Sciatic nerve (tissue), 2 donors: ENCODE data around the gene RASSF3. TPM values are rescaled to one million over a fixed set of nuclear protein-coding genes. Genes with fewer than 3 reads are reported as not detected.
"Not testable (repeated sequence)": the region's sequence is repeated elsewhere in the genome, so short reads cannot be mapped to it uniquely, and the experiment has no call there.

ENCODE experiments used
- ATAC-seq: fragments of 200-7000 bp; cut with Tn5 transposase; one replicate; pipeline ENCODE4 v1.9.1; 2020; ENCODE audit warnings: mild to moderate bottlenecking, moderate library complexity
- DNase-seq: peaks from one replicate; pipeline ENCODE4 v3.0.0-alpha.2; 2020; ENCODE audit warnings: low spot score
- intact Hi-C: fragments of 100-400 bp; cut with DNase I; formaldehyde crosslinking; loops from one replicate; pipeline ENCODE4 v1.14.2; 2022
- total RNA-seq: library from RNA; stranded (reverse); fragmentation: NEBNext Ultra II Directional; extraction: Animal tissue kit (Norgen Biotek cat#: 25700); gene quantifications from one replicate; pipeline ENCODE4 v1.2.1, GENCODE V29; 2021
- donor health status: DM: no; HTN: no; CAD: no.
- donor health status: DM: no; HTN: no; CAD: no.

The RASSF3 gene
- total RNA-seq, 1 donor from 2014 or later, result 49.3 TPM

DNA sequence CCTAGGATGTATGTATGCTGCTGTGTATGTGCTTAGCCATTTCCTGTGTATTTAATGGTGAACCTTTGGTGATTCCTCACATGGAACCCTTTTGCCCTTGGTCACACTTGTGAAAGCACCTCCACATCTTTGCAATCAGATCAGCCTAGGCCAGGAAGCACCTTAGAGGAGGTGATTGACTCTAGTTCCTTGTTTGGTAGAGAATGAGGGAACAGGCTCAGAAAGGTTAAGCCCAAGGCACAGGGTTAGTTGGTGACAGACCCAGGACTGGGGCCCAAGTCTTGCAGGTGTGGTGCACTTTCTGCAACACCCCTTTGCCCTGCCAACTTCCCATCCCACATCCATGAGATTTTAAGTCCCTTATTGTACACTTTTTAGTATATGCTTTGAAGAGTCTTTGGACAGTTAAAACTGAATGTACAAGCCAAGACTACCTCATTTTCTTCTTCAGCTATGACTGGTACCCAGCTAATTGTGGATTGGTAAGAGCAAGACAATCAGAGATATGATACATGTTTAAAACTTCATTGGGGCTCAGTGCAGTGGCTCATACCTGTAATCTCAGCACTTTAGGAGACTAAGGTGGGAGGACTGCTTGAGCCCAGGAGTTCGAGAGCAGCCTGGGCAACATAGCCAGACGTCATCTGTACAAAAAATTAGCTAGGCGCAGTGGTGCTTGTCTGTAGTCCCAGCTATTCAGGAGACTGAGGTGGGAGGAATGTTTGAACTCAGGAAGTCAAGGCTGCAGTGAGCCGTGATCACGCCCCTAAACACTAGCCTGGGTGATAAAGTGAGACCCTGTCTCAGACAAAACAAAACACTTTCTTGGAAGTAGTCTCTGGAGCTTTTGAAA is 71.1 kb downstream of the RASSF3 start:
- intact Hi-C loops, result no loop called here
- DNase-seq, result no peak
- ATAC-seq, result no peak

DNA sequence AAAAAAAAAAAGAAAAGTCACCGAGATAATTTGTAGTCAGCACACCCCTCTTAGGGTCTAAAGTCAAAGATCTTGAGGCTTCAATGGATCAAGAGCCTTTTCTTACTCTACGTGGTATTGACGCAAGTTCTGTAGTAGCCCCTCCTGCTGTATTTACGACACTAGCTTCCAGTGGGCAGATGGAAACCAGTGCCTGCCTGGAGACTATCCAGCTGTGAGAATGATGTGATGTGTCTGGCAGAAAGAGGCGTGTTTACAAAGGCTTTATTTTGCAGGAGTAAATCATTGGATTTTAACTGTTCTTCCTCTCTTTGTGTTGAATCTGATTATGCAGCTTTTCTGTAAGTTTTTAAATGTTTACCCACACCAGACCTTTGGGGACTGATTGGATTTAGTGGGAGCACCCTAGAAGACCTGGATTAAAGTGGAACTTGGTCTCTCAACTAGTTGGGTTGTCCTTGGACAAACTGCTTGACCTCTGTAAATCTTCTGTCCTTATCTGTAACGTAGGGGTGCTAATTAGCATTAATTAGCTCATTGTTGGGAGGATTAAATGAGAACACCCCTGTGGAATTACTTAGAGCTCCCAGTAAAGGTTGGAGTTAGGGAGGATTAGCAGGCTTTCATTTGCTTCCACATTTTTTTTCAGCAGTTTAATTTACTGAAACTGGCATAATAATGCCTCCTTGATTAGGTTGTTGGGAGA is 72.4 kb downstream of the RASSF3 start:
- intact Hi-C loops, result no loop called here
- ATAC-seq (no peak), DNase-seq (no peak)

DNA sequence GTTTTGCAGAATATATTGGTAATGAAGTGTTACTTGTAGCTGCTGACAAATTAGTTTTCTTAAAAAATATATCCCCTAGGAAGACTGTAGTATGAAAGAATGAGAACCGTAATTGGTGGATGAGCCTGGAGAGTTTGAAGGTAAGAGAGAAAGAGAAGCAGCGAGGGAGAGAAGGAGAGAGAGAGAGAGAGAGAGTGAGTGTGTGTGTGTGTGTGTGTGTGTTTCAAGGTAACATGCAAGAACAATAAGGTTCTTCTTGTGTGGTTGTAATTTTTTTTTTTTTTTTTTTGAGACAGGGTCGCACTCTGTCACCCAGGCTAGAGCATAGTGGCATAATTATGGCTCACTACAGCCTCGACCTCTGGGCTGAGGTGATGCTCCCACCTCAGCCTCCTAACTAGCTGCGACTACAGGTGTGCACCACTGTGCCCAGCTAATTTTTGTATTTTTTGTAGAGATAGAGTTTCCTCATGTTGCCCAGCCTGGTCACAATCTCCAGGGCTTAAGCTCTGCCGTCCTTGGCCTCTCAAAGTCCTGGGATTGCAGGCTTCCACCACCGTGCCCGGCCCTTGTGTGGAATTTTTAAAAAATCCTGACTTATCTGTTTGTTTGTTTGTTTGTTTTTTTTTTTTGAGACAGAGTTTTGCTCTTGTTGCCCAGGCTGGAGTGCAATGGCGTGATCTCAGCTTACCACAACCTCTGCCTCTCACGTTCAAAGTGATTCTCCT is 73.7 kb downstream of the RASSF3 start:
- ATAC-seq (no peak), DNase-seq (no peak)
- intact Hi-C loops, result no loop called here

DNA sequence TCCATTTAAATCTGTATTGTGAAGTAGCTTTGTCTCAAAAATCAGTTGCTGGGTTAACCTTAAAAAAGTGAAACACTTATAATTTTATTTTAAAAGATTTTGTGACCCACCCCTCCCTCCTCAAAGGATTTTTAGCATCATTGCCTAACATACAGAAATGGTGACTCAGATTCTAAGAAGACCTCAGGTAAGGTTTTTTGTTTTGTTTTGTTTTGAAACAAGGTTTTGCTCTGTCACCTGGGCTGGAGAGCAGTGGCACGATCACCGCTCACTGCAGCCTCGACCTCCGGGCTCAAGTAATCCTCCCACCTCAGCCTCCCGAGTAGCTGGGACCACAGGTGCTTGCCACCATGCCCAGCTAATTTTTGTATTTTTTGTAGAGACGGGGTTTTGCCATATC is 74.8 kb downstream of the RASSF3 start:
- DNase-seq (no peak), ATAC-seq (no peak)
- intact Hi-C loops, result no loop called here

DNA sequence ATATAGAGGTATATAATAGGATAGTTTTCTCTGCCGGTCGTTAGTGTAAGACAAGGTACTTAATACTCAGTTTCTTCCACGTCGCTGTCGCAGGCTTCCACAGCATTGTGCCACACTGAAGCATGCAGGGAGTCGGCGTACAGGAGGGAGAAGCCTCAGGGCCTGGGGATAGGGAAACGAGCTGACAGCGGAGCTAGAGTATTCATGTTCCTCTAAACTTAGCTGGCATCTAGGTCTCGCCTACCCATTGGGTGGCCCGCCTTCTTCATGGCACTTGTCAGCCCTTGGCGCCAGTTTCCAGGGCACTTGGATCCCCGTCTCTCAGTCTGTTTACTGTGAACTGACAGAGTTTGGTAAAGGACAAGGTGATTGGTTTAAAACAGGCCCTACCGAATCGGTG is 75.3 kb downstream of the RASSF3 start:
- ATAC-seq, result no peak
- intact Hi-C loops, result no loop called here
- DNase-seq, result no peak

DNA sequence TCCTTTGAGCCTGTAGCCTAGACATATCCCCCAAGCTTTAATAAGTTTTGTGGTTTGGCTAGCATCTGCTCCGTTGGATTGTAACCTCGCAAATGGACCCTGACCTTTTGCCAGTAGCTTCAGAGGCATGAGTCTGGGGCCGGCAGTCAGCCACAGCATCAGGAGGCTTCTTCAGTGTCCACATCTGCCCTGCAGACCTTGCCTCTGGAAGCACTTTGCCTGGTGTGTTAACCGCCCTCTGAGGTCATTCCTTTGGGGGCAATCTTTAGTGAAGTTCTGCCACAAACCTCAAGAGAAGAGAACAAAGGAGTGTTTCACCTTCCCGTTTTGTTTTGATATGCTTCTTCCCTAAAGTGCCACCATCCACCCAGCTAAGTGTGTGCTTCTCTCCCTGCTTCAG is 77.5 kb downstream of the RASSF3 start:
- intact Hi-C loops, result no loop called here
- ATAC-seq, result peak; percentile 93

DNA sequence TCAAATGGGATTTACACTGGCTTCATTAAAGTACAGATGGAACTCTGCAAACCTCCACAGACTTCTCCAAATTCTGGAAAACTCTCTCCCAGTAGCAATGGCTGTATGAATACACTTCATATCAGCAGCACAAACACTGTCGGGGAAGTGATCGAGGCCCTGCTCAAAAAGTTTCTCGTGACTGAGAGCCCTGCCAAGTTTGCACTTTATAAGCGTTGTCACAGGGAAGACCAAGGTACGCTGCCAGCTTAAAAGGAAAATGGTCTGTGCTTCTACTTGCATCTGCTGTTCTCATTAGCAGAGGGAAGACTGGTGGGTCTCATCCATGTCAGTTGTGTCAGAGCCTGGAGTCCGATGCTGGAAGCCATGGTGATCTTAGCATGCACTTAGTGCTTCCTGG is 77.9 kb downstream of the RASSF3 start:
- ATAC-seq, result peak; percentile 41
- intact Hi-C loops, result no loop called here
- DNase-seq, result no peak

More for the DNA sequence above, 77.5 kb downstream of the RASSF3 start:
- DNase-seq, result no peak

DNA sequence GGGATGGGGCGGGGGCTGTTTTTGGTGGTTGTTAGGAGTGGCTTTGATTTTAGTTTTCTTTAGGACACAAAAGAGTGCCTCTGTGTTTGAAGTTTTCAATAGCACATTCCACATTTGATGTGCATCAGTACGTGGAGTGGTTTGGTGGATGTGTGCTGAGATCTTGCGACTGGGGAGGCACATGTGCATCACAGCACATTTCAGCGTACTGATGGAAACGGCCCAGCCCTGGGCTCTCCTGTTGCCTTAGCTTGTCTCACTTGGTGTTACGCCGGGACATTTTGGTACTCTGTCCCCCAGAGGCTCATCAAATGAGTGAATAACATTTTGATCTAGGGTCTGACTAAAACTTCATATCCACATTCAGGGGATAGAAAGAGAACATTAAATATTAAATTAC is 78.4 kb downstream of the RASSF3 start:
- DNase-seq (no peak), ATAC-seq (peak; percentile 62)
- intact Hi-C loops, result no loop called here

DNA sequence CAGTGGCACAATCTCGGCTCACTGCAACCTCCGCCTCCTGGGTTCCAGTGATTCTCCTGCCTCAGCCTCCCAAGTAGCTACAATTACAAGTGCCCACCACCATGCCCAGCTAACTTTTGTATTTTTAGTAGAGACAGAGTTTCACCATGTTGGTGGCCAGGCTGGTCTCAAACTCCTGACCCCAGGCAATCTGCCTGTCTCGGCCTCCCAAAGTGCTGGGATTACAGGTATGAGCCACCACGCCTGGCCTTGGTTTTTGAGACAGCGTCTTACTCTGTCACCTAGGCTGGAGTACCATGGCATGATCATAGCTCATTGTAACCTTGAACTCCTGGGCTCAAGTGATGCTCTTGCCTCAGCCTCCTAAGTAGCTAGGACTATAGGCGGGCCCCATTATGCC is 79.9 kb downstream of the RASSF3 start:
- intact Hi-C loops, ATAC-seq: not testable (repeated sequence)

DNA sequence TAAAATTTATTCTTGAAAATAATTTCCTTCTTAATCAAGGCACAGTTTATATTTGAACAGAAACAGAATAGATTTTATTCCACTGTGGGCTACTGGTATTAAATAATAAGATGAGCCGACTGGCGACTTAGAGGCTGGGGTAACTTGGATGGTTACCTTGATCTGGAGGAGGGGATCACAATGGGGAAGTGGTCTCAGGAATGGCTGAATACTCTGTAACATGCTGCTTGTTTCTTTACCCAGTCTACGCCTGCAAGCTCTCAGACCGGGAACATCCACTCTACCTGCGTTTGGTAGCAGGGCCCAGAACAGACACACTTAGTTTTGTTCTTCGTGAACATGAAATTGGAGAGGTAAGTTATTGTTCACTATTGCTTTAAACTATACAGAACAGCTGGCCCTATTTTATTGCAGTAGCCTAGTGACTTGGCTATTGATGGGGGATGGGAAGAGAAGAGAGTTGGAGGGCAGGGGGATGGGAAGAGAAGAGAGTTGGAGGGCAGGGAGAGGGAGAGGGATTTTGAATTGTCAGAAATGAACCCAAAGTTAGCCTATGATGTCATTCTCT is 81.0 kb downstream of the RASSF3 start:
- no peak for DNase-seq
- intact Hi-C loops, result no loop called here
- ATAC-seq, result no peak

More for the DNA sequence above, 79.9 kb downstream of the RASSF3 start:
- not testable (repeated sequence) for DNase-seq

DNA sequence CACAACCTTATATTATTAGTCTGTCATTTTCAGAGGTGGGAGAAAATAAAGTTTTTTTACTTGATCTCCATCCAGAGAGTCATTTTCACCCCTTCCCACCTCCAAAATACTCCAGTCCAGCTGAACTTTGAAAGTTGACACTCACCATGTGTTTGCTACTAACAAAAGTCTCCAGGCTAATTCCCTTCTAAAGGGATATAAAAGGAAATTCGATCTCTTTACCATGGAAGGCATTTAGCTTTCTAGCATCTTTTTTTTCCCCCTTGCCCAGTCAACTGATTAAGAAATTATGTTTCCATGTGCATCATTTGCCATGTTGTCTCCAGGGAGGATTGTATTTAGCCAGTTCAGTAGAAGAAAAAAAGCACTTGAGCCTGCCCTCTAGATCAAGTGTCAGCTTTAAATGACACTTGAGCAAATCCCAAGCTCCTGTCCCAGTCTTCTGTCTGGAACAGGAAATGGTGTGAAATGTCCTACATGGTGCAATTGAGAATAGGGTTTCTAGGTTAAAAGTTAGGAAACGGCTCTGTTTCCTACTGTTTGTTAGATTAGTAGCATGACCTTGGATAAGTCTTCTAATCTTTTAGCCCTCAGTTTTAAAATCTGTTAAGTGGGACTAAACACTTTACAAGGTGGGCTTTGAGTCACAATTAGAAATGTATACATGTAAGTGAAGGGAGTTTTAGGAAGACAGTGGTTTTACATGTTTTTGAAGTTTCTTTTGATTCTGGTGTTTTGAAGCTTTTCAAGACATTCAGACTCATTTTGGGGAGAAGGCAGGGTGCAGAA is 81.7 kb downstream of the RASSF3 start:
- intact Hi-C loops, result no loop called here

DNA sequence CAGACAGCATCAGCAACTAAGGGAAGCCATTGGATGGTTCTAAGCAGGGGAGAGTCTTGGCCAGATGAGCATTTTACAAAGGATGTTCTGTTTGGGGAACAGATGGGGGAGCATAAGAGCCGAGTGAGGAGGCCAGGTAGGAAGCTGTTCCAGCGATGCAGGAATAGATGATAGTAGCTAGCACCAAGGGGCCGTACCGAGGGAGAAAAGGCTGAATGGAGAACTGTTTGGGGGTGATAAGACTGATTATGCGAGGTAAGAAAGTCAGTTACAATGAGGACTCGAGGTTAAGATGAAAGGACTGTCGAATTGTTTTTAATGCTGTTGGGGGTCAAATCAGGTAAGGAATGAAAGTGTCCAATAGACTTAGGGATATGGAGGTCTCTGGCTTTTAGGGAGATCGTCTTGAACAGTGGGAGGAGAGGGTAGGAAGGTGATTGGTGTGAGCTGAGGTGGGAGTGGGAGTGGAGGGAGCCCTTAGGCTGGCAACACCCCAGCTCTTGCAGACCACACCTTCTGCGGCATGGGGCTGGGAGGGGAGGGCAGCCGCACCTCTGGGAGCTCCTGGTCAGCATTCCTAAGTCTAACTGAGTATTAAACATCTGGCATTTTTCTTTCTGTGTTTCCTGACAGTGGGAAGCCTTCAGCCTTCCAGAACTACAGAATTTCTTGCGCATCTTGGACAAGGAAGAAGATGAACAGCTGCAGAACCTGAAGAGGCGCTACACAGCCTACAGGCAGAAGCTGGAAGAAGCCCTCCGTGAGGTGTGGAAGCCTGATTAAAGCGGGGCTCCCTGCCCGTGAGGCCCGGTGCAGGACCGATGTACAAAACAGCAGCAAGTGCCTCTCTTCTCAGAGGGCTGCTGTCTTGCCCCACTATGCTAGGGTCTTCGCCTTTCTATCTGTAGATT is 84.1 kb downstream of the RASSF3 start:
- intact Hi-C loops, result loop anchor here (5.0 kb wide), 1 partner anchor 142 kb away; no protein-coding TSS in a partner anchor
- ATAC-seq (no peak), DNase-seq (no peak)

More for the DNA sequence above, 81.7 kb downstream of the RASSF3 start:
- no peak for ATAC-seq
- no peak for DNase-seq

DNA sequence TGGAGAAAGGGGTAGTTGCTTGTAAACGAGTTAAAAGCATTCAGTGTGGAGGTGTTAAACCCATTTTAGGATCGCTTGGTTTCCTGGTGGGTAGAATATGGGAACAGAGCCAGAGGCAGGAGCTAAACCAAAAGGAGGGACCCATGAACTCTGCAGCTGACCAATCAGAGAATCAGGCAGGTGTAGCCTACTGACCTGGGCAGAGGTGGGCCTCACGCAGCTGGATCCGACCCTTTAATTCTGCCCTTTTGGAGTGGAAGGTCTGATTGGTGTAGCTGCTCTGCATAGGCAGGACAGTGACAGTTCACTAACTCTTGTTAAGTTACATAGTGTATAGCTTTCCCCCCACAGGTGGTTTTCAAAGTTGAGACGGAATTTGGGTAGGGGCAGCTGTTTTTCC is 85.3 kb downstream of the RASSF3 start:
- intact Hi-C loops, result loop anchor here (5.0 kb wide), 1 partner anchor 143 kb away; no protein-coding TSS in a partner anchor
- ATAC-seq (no peak), DNase-seq (no peak)

DNA sequence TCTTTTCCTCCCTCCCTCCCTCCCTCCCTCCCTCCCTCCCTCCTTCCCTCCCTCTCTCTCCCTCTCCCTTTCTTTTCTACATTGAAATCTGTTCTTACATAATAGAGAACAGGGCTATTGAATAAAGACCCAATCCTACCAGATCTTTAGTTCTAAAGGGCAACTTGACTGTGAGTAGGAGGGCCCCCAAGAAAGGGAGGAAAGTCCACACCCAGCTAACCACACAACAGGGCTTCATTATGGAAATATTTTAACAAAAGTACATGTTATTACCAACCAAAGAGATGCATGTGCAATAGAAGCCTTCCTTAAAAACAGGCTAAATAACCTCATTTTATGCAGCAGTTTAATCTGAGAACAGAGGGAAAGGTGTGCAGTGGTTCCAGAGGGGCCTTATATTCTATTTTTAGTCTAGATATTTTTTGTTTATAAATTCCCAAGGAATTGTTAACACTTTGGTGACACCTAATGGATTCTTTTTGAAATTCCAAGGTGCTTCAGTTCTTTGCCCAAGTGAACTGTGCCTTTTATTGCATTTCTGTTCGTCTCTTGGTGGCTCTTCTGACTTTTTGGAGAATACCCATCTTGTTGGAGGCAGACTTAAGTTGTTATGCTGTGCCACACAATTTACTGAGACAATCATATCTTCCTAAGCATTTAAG is 85.9 kb downstream of the RASSF3 start:
- peak; percentile 28 for ATAC-seq
- intact Hi-C loops, result loop anchor here (5.0 kb wide), 1 partner anchor 144 kb away; no protein-coding TSS in a partner anchor
- no peak for DNase-seq

DNA sequence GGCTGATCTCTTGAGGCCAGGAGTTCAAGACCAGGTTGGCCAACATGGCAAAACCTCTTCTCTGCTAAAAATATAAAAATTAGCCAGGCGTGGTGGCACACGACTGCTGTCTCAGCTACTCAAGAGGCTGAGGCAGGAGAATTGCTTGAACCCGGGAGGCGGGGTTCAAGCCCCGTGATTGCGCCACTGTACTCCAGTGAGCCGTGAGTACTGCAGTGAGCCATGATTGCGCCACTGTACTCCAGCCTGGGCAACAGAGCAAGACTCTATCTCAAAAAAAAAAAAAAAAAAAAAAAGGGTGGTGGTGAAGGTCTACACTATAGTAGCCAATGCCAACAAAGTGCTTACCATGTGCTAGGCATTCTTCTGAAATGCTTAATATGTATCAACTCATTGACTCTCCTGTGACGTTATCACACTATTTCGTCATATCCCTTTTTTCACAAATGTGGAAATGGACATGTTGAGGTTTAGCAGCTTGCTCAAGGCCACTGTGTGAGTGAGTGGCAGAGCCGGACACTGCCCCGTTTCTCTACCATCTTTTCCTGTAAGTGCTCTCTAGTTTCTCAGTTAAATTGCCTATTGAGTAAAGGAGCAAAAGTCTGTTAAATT is 89.3 kb downstream of the RASSF3 start:
- no peak for DNase-seq
- intact Hi-C loops, result loop anchor here (5.0 kb wide), 1 partner anchor 147 kb away; no protein-coding TSS in a partner anchor
- no peak for ATAC-seq

DNA sequence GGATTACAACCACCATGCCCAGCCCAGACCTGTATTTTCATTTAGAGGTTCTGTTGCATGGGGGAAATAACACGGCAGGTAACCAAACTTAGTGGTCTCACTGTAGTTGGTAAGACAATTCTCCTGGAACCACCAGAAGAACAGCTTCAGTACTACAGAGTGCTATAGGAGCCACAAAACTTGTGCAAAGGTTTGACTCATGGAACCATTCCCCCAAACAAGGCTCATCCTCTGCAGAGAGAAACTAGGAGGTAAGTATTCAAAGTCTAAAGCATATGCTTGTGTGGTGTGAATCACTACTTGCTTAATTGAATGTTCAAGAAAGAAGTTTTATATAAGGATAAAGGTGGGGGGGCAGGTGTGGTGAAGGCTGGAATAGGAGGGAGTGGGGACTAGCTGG is 90.2 kb downstream of the RASSF3 start:
- ATAC-seq (no peak), DNase-seq (no peak)
- intact Hi-C loops, result no loop called here
